ENCODE measurements around the gene DSC1.

- no peak for TF ChIP-seq CTCF (IDR thresholded peaks at IDR 0.05)
- TF ChIP-seq POLR2AphosphoS5 (IDR thresholded peaks at IDR 0.05): no peak
Observed at GRCh38 chr18:31195063-31195462, 32.4 kb upstream of the DSC1 start.

Data from prostate gland (tissue), 2 donors.